Testis (tissue), 2 donors: ENCODE measurements around the gene POLDIP3.
"Not testable (repeated sequence)": the region's sequence is repeated elsewhere in the genome, so short reads cannot be mapped to it uniquely, and the experiment has no call there.

ENCODE experiments used
- POLR2A ChIP-seq: fragments of 450-650 bp; IDR thresholded peaks from one replicate; pipeline ENCODE4 v1.6.1; 2017; ENCODE audit warnings: antibody characterized with exemption, mild to moderate bottlenecking, moderate library complexity
- TF ChIP-seq, protein P1 (sequence below), 3 experiments: fragments of 450-650 bp in 2 of 3; fragments of 200-600 bp in 1 of 3; sonication (generic) in 1 of 3; IDR thresholded peaks; one replicate each; pipeline ENCODE4 v1.5.1; 2016 to 2019; ENCODE audit warnings: antibody characterized with exemption in 3 of 3, mild to moderate bottlenecking in 2 of 3, moderate library complexity in 1 of 3

GRCh38 chr22:42571068-42571467 lies 43.6 kb downstream of the POLDIP3 start:
- TF ChIP-seq, protein P1, sequence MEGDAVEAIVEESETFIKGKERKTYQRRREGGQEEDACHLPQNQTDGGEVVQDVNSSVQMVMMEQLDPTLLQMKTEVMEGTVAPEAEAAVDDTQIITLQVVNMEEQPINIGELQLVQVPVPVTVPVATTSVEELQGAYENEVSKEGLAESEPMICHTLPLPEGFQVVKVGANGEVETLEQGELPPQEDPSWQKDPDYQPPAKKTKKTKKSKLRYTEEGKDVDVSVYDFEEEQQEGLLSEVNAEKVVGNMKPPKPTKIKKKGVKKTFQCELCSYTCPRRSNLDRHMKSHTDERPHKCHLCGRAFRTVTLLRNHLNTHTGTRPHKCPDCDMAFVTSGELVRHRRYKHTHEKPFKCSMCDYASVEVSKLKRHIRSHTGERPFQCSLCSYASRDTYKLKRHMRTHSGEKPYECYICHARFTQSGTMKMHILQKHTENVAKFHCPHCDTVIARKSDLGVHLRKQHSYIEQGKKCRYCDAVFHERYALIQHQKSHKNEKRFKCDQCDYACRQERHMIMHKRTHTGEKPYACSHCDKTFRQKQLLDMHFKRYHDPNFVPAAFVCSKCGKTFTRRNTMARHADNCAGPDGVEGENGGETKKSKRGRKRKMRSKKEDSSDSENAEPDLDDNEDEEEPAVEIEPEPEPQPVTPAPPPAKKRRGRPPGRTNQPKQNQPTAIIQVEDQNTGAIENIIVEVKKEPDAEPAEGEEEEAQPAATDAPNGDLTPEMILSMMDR (IDR thresholded peaks at IDR 0.05): not testable (repeated sequence)
- TF ChIP-seq POLR2A: not testable (repeated sequence)
